ENCODE data around the gene CACNA2D4.

- TF ChIP-seq RAD21 (IDR thresholded peaks at IDR 0.05; ENCODE audit: low read depth) = no peak
- TF ChIP-seq CTCF (IDR thresholded peaks at IDR 0.05 in 2 of 3, conservative IDR thresholded peaks at IDR 0.05 in 1 of 3; ENCODE audit: borderline replicate concordance in 1 of 3, insufficient read depth in 1 of 3, low read depth in 2 of 3, low read length in 2 of 3) = no peak
- no peak for TF ChIP-seq POLR2A (IDR thresholded peaks at IDR 0.05; ENCODE audit: borderline replicate concordance, extremely low read depth, insufficient read depth, insufficient read length)
- no peak for TF ChIP-seq JUND (IDR thresholded peaks at IDR 0.05)
- TF ChIP-seq ZNF274 (IDR thresholded peaks at IDR 0.05; ENCODE audit: low read depth, low read length) = no peak
- no peak for TF ChIP-seq ZFX (IDR thresholded peaks at IDR 0.05)
- TF ChIP-seq POLR2AphosphoS5 (IDR thresholded peaks at IDR 0.05; ENCODE audit: low read depth, low read length) = no peak
- TF ChIP-seq SIN3A (IDR thresholded peaks at IDR 0.05; ENCODE audit: low read depth) = no peak
- no peak for TF ChIP-seq EZH2 (IDR thresholded peaks at IDR 0.05)
- no peak for TF ChIP-seq TCF7L2 (IDR thresholded peaks at IDR 0.05; ENCODE audit: borderline replicate concordance, extremely low read depth, insufficient read depth, insufficient read length)
Measured at GRCh38 chr12:1885599-1886245, 32.7 kb downstream of the CACNA2D4 start.
